ENCODE results near the gene CHRD. TPM values are rescaled to one million over a fixed set of nuclear protein-coding genes. Genes with fewer than 3 reads are reported as not detected.

CHRD gene
- total RNA-seq, 4 donors from 2014 or later: 8.2 to 27.4 (median 16.5) TPM

- 100% methylated on average over 1 of the region's 15 CpGs; no CpG with 5 or more reads in 1 of the 2 donors for WGBS, 2 donors (ENCODE audit: low coverage in 1 of 2)
These were observed 3.3 kb downstream of the CHRD start for GRCh38 chr3:184383033-184383740.

GRCh38 chr3:184384342-184384741, 4.5 kb downstream of the CHRD start:
- ATAC-seq: no peak
- no peak overlapping the region for H3K27ac ChIP-seq
- H3K9me3 ChIP-seq: no peaks in the 10 kb centered on the region
- H3K4me1 ChIP-seq: peaks cover 0 to 22% (median 12%) of the 10 kb centered on the region in 3 donors
- TF ChIP-seq EP300 (IDR thresholded peaks at IDR 0.05): no peak
- TF ChIP-seq POLR2A (IDR thresholded peaks at IDR 0.05): no peak
- TF ChIP-seq CTCF (IDR thresholded peaks at IDR 0.05): no peak
- TF ChIP-seq POLR2AphosphoS5 (IDR thresholded peaks at IDR 0.05): no peak
- peaks cover 0 to 39% of the 10 kb centered on the region in 2 donors for H3K36me3 ChIP-seq
- WGBS, 2 donors (ENCODE audit: low coverage in 1 of 2): 85% methylated on average over 4 of the region's 9 CpGs; no CpG with 5 or more reads in 1 of the 2 donors
- peaks cover 37% of the 10 kb centered on the region for H3K27me3 ChIP-seq
- no peak overlapping the region for H3K4me3 ChIP-seq

More at GRCh38 chr3:184383033-184383740, 3.3 kb downstream of the CHRD start:
- Histone ChIP-seq H3K9me3 (no peaks in the 10 kb centered on the region), H3K4me3 (no peak overlapping the region), H3K27me3 (peaks cover 39% of the 10 kb centered on the region), H3K36me3 (peaks cover 0 to 34% of the 10 kb centered on the region in 2 donors), H3K4me1 (peaks cover 0 to 34% (median 21%) of the 10 kb centered on the region in 3 donors), H3K27ac (no peak overlapping the region)
- TF ChIP-seq EP300 (IDR thresholded peaks at IDR 0.05): no peak
- TF ChIP-seq CTCF (IDR thresholded peaks at IDR 0.05): no peak
- no peak for TF ChIP-seq POLR2AphosphoS5 (IDR thresholded peaks at IDR 0.05)
- TF ChIP-seq POLR2A (IDR thresholded peaks at IDR 0.05): no peak
- no peak for ATAC-seq

GRCh38 chr3:184384856-184385422, 5.1 kb downstream of the CHRD start:
- ATAC-seq: no peak
- peaks cover 0 to 18% (median 11%) of the 10 kb centered on the region in 3 donors for H3K4me1 ChIP-seq
- no CpG with 5 or more reads among the region's 8 CpGs for WGBS, 2 donors (ENCODE audit: low coverage in 1 of 2)
- H3K27ac ChIP-seq: no peak overlapping the region
- no peak overlapping the region for H3K4me3 ChIP-seq
- H3K36me3 ChIP-seq: peaks cover 0 to 39% of the 10 kb centered on the region in 2 donors
- peaks cover 32% of the 10 kb centered on the region for H3K27me3 ChIP-seq
- TF ChIP-seq POLR2AphosphoS5 (IDR thresholded peaks at IDR 0.05): no peak
- no peak for TF ChIP-seq EP300 (IDR thresholded peaks at IDR 0.05)
- no peak for TF ChIP-seq CTCF (IDR thresholded peaks at IDR 0.05)
- TF ChIP-seq POLR2A (IDR thresholded peaks at IDR 0.05): no peak
- H3K9me3 ChIP-seq: no peaks in the 10 kb centered on the region

GRCh38 chr3:184386047-184386806, 6.4 kb downstream of the CHRD start:
- TF ChIP-seq EP300 (IDR thresholded peaks at IDR 0.05) (no peak), POLR2AphosphoS5 (IDR thresholded peaks at IDR 0.05) (no peak)
- Histone ChIP-seq H3K36me3 (peaks cover 0 to 39% of the 10 kb centered on the region in 2 donors), H3K27me3 (peaks cover 21% of the 10 kb centered on the region), H3K9me3 (no peaks in the 10 kb centered on the region), H3K4me1 (peaks cover 0 to 7% (median 4%) of the 10 kb centered on the region in 3 donors), H3K4me3 (no peak overlapping the region), H3K27ac (no peak overlapping the region)
- ATAC-seq: no peak
- 60% methylated on average over 5 of the region's 37 CpGs; no CpG with 5 or more reads in 1 of the 2 donors for WGBS, 2 donors (ENCODE audit: low coverage in 1 of 2)

- Histone ChIP-seq H3K4me3 (no peak overlapping the region), H3K9me3 (no peaks in the 10 kb centered on the region), H3K4me1 (no peaks in the 10 kb centered on the region), H3K27ac (no peak overlapping the region), H3K36me3 (peaks cover 0 to 39% of the 10 kb centered on the region in 2 donors), H3K27me3 (peaks cover 11% of the 10 kb centered on the region)
- no peak for TF ChIP-seq POLR2AphosphoS5 (IDR thresholded peaks at IDR 0.05)
- TF ChIP-seq EP300 (IDR thresholded peaks at IDR 0.05): no peak
- TF ChIP-seq CTCF (IDR thresholded peaks at IDR 0.05): no peak
- TF ChIP-seq POLR2A (IDR thresholded peaks at IDR 0.05): no peak
- 80 to 93% methylated on average over 1 to 3 of the region's 12 CpGs for WGBS, 2 donors (ENCODE audit: low coverage in 1 of 2)
- ATAC-seq: no peak
These were observed 7.4 kb downstream of the CHRD start for GRCh38 chr3:184387174-184387714.

All from gastroesophageal sphincter (tissue), 4 donors.